B cell (primary cell): ENCODE results near the gene CRB1. TPM values are rescaled to one million over a fixed set of nuclear protein-coding genes. Genes with fewer than 3 reads are reported as not detected.

Experiments
- ATAC-seq: fragments of 200-7000 bp; cut with Tn5 transposase; one replicate; pipeline ENCODE4 v1.10.0; 2021; ENCODE audit warnings: low read depth, mild to moderate bottlenecking, moderate number of reproducible peaks, moderate library complexity
- CTCF ChIA-PET: fragments of 350-600 bp; sonication (Branson Sonifier 250); formaldehyde crosslinking; loops from one replicate; lab custom pipeline; 2021; ENCODE audit warnings: antibody characterized with exemption, inconsistent platforms; lab: Charles Lee
- POLR2A ChIA-PET: fragments of 350-600 bp; sonication (Branson Sonifier 250); formaldehyde crosslinking; loops from one replicate; lab custom pipeline; 2021; ENCODE audit warnings: antibody characterized with exemption; lab: Charles Lee
- DNase-seq: peaks from one replicate; pipeline ENCODE4 v3.0.0; 2013
- H2AFZ ChIP-seq: 2 replicates; pipeline ENCODE4 v1.6.1; 2012; ENCODE audit warnings: mild to moderate bottlenecking, low read depth, low read length; ENCODE audit not compliant: insufficient read depth, poor library complexity, severe bottlenecking
- H3K27ac ChIP-seq, 2 donors: 1 replicate in 1 of 2; 2 replicates in 1 of 2; pipeline ENCODE4 v1.5.1; 2012 to 2013; ENCODE audit warnings: low read length in 2 of 2, mild to moderate bottlenecking in 2 of 2, moderate library complexity in 1 of 2
- H3K27me3 ChIP-seq, 4 experiments: fragments of 200-600 bp in 1 of 4; sonication (generic) in 1 of 4; replicated peaks in 1 of 4; 1 replicate in 2 of 4; 2 replicates in 2 of 4; pipeline versions ENCODE4 v1.6.1 to v1.7.0; 2013 to 2016; ENCODE audit warnings: low read length in 3 of 4, mild to moderate bottlenecking in 2 of 4, mixed read lengths in 1 of 4, moderate library complexity in 1 of 4; ENCODE audit not compliant: insufficient read depth in 4 of 4, control insufficient read depth in 3 of 4; ENCODE audit errors: control extremely low read depth in 1 of 4
- H3K36me3 ChIP-seq, 2 experiments: replicated peaks in 1 of 2; 1 replicate in 1 of 2; 2 replicates in 1 of 2; pipeline versions ENCODE4 v1.6.1 to v1.7.1; 2013; ENCODE audit warnings: low read length in 1 of 2; ENCODE audit not compliant: insufficient read depth in 2 of 2, control insufficient read depth in 1 of 2; ENCODE audit errors: control extremely low read depth in 1 of 2, extremely low read depth in 1 of 2
- H3K4me1 ChIP-seq, 2 donors: fragments of 200-600 bp in 1 of 2; sonication (generic) in 1 of 2; 1 replicate in 1 of 2; 2 replicates in 1 of 2; pipeline versions ENCODE4 v1.5.1 to v1.6.1; 2013 to 2017; ENCODE audit warnings: low read length in 2 of 2; ENCODE audit not compliant: control insufficient read depth in 2 of 2, insufficient read depth in 2 of 2
- H3K4me2 ChIP-seq: replicated peaks from 2 replicates; pipeline ENCODE3; 2012; ENCODE audit warnings: mild to moderate bottlenecking, low read depth, low read length; ENCODE audit not compliant: poor library complexity, severe bottlenecking
- H3K4me3 ChIP-seq, 5 experiments: fragments of 200-600 bp in 1 of 5; sonication (generic) in 1 of 5; 1 replicate in 3 of 5; 2 replicates in 2 of 5; pipeline versions ENCODE4 v1.5.1 to v1.7.0; 2011 to 2016; ENCODE audit warnings: low read length in 4 of 5, mild to moderate bottlenecking in 4 of 5, low read depth in 2 of 5, control low read depth in 1 of 5, moderate library complexity in 1 of 5; ENCODE audit not compliant: insufficient read depth in 1 of 5; ENCODE audit errors: control extremely low read depth in 1 of 5, extremely low read depth in 1 of 5
- H3K79me2 ChIP-seq: fragments of 200-600 bp; sonication (generic); one replicate; pipeline ENCODE4 v1.6.0; 2016; ENCODE audit warnings: low read length; ENCODE audit not compliant: control insufficient read depth, insufficient read depth
- H3K9ac ChIP-seq: fragments of 200-600 bp; sonication (generic); 2 replicates; pipeline ENCODE4 v1.6.1; 2017; ENCODE audit warnings: mild to moderate bottlenecking, low read length, moderate library complexity
- H3K9me3 ChIP-seq, 3 donors: one replicate each; pipeline versions ENCODE4 v1.6.1 to v1.7.1; 2013; ENCODE audit warnings: low read length in 2 of 3; ENCODE audit not compliant: control insufficient read depth in 2 of 3, insufficient read depth in 1 of 3; ENCODE audit errors: control extremely low read depth in 1 of 3
- H4K20me1 ChIP-seq: 2 replicates; pipeline ENCODE4 v1.6.0; 2012; ENCODE audit warnings: mild to moderate bottlenecking, low read length; ENCODE audit not compliant: insufficient read depth, control insufficient read depth, poor library complexity, severe bottlenecking
- H3K27ac Mint-ChIP-seq: one replicate; pipeline ENCODE4 v1.8.0; 2021; ENCODE audit warnings: mixed read lengths
- H3K27me3 Mint-ChIP-seq: one replicate; pipeline ENCODE4 v1.8.0; 2021; ENCODE audit warnings: mixed read lengths
- H3K4me1 Mint-ChIP-seq: one replicate; pipeline ENCODE4 v1.8.0; 2021; ENCODE audit warnings: mixed read lengths
- H3K4me3 Mint-ChIP-seq: one replicate; pipeline ENCODE4 v1.8.0; 2021; ENCODE audit warnings: mixed read lengths
- H3K9me3 Mint-ChIP-seq: one replicate; pipeline ENCODE4 v1.8.0; 2022; ENCODE audit warnings: mixed read lengths; ENCODE audit not compliant: insufficient read depth
- EZH2 ChIP-seq: IDR thresholded peaks from 2 replicates; pipeline ENCODE4 v1.6.1; 2012; ENCODE audit warnings: borderline replicate concordance, low read depth, mild to moderate bottlenecking, moderate library complexity, low read length; ENCODE audit not compliant: insufficient read depth, poor library complexity, severe bottlenecking
- WGBS: methylation state at CpG from one replicate; pipeline ENCODE4 v1.1.5; 2013; ENCODE audit warnings: missing lambda C conversion rate; ENCODE audit not compliant: insufficient coverage; 5-methylcytosine and 5-hydroxymethylcytosine counted together
- intact Hi-C: fragments of 100-400 bp; cut with micrococcal nuclease; formaldehyde crosslinking; loops from one replicate; pipeline ENCODE4 v1.10.0; 2022
- polyA plus RNA-seq: library from polyadenylated mRNA; depleted of rRNA; stranded (reverse); fragments of >200 nt; gene quantifications from 2 replicates; pipeline ENCODE4 v1.2.3, GENCODE V29; 2012
- total RNA-seq, 2 donors: library from RNA; stranded (reverse); fragments of 120-200 nt in 1 of 2; gene quantifications; 1 replicate in 1 of 2; 2 replicates in 1 of 2; pipeline versions ENCODE4 v1.2.3 to v1.2.4, GENCODE V29; 2013 to 2022
- TF ChIP-seq, protein P1 (sequence below): fragments of 200-600 bp; IDR thresholded peaks from one replicate; pipeline ENCODE4 v1.8.0; 2022; ENCODE audit warnings: antibody characterized with exemption, mild to moderate bottlenecking

The CRB1 gene
- total and polyA plus RNA-seq, 2 donors (not counting 1 experiment from before 2014, with no cell fraction given), result 0.15 TPM; not detected in 1

DNA sequence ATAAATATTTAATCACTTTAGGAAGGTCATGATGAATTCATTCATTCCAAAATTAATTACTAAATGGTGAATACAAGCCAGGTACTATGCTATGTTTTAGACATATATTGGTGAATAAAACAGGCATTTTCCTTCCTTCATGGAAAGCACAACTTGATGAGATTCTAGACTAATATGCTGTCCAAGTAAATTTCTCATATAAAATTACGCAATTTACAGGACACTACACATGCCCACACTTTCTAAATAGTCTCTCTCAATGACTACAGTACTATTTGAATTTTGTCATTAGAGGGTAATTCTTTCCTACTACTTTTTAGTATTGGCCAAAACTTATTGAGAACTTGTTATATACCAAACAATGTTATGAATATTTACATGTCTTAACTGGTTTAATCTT lies 150.6 kb downstream of the CRB1 start:
- no peak for TF ChIP-seq EZH2
- TF ChIP-seq, protein P1, sequence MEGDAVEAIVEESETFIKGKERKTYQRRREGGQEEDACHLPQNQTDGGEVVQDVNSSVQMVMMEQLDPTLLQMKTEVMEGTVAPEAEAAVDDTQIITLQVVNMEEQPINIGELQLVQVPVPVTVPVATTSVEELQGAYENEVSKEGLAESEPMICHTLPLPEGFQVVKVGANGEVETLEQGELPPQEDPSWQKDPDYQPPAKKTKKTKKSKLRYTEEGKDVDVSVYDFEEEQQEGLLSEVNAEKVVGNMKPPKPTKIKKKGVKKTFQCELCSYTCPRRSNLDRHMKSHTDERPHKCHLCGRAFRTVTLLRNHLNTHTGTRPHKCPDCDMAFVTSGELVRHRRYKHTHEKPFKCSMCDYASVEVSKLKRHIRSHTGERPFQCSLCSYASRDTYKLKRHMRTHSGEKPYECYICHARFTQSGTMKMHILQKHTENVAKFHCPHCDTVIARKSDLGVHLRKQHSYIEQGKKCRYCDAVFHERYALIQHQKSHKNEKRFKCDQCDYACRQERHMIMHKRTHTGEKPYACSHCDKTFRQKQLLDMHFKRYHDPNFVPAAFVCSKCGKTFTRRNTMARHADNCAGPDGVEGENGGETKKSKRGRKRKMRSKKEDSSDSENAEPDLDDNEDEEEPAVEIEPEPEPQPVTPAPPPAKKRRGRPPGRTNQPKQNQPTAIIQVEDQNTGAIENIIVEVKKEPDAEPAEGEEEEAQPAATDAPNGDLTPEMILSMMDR, result no peak
- H3K4me1 ChIP-seq, result no peaks in the 10 kb centered on the region
- H4K20me1 ChIP-seq, result no peaks in the 10 kb centered on the region
- CTCF ChIA-PET, result no interaction called here
- no peaks in the 10 kb centered on the region for H3K27me3 ChIP-seq
- no peak for DNase-seq
- no peak for ATAC-seq
- no CpG with 5 or more reads among the region's 1 CpG for WGBS
- no peak overlapping the region for H3K9ac ChIP-seq
- H3K79me2 ChIP-seq, result no peaks in the 10 kb centered on the region
- H3K27ac Mint-ChIP-seq, result no peak overlapping the region
- no peak overlapping the region for H3K27ac ChIP-seq
- H3K27me3 Mint-ChIP-seq, result peaks cover 11% of the 10 kb centered on the region
- no peak overlapping the region for H3K4me2 ChIP-seq
- no peaks in the 10 kb centered on the region for H3K9me3 ChIP-seq
- H3K36me3 ChIP-seq, result no peaks in the 10 kb centered on the region
- POLR2A ChIA-PET, result no interaction called here
- no peak overlapping the region for H2AFZ ChIP-seq
- H3K4me1 Mint-ChIP-seq, result no peaks in the 10 kb centered on the region
- no peak overlapping the region for H3K4me3 Mint-ChIP-seq
- intact Hi-C loops, result no loop called here
- H3K9me3 Mint-ChIP-seq, result no peaks in the 10 kb centered on the region
- H3K4me3 ChIP-seq, result no peak overlapping the region

DNA sequence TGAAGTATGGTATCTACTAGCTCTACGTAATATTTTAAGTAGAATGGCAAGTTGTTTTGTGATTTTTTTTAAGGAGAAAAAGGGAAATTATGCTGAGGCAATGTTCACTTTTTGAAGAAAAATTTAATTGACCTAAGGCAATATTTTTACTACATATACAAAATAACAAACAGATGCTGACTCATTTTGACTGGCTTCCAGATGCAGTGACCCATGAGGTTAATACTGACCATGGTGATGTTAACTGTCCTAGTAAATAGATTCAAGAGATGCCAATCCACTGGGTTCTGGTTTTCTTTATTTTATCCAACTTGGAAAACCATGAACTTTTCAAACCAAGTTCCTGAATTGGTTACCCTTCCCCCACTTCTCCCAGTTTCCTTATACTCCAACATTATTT lies 154.9 kb downstream of the CRB1 start:
- Histone ChIP-seq H3K79me2 (no peaks in the 10 kb centered on the region), H3K4me1 (no peaks in the 10 kb centered on the region), H2AFZ (no peak overlapping the region), H3K27me3 (no peaks in the 10 kb centered on the region), H4K20me1 (no peaks in the 10 kb centered on the region), H3K27ac (no peak overlapping the region), H3K36me3 (no peaks in the 10 kb centered on the region), H3K4me3 (no peak overlapping the region), H3K9me3 (no peaks in the 10 kb centered on the region), H3K4me2 (no peak overlapping the region), H3K9ac (no peak overlapping the region)
- H3K9me3 Mint-ChIP-seq, result no peaks in the 10 kb centered on the region
- H3K4me1 Mint-ChIP-seq, result no peaks in the 10 kb centered on the region
- intact Hi-C loops, result no loop called here
- H3K4me3 Mint-ChIP-seq, result no peak overlapping the region
- WGBS, result no CpG with 5 or more reads among the region's 1 CpG
- ChIA-PET POLR2A (no interaction called here), CTCF (no interaction called here)
- peaks cover 7% of the 10 kb centered on the region for H3K27me3 Mint-ChIP-seq
- no peak overlapping the region for H3K27ac Mint-ChIP-seq
- no peak for TF ChIP-seq EZH2
- TF ChIP-seq, protein P1, result no peak
- ATAC-seq, result no peak
- DNase-seq, result no peak
